Measurements from ENCODE around the gene KHDRBS1. TPM values are rescaled to one million over a fixed set of nuclear protein-coding genes. Genes with fewer than 3 reads are reported as not detected.
A peak's percentile ranks its signal among the peaks of the same experiment; 100 is the strongest.
"Not testable (repeated sequence)": the region's sequence is repeated elsewhere in the genome, so short reads cannot be mapped to it uniquely, and the experiment has no call there.

Gene KHDRBS1
- polyA plus RNA-seq, 1 experiment = 76.2 TPM

DNA sequence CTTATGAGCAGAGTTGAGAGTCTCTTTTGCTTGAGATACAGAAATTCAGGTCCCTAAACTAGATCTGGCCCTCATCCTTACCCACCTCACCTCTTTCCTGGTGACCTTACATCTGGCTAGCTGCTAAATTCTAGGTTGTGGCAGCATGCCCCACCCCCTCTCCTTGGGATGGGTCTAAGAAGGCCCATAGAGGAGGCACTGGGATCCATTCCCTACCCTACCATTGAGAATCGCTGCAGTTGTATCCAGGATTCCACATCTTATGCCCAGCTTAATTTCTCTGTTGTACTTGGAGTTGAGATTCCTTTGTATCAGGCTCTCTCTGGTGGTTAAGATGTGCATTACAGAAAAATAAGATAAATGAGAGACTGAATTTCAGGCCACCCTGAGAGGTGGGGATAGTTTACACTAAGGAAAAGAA, 49.6 kb downstream of the KHDRBS1 start:
- peak overlapping the region; percentile 89 for H3K27ac ChIP-seq (ENCODE audit: low read depth, low read length)
- ChIA-PET POLR2A (interaction anchor here (0.5 to 1.7 kb wide), 6 partner anchors 10 to 148 kb away, joined by 3 to 12 read pairs (median 4); partner anchors contain the start of genes PTP4A2 and TMEM39B), CTCF (interaction anchor here (0.6 to 2.3 kb wide), 26 partner anchors 9 to 298 kb away, joined by 3 to 12 read pairs (median 3); partner anchors contain the start of genes SPOCD1 and TMEM39B)
- peak; percentile 38 for DNase-seq (ENCODE audit: low read depth, low spot score)
- TF ChIP-seq, protein P1, sequence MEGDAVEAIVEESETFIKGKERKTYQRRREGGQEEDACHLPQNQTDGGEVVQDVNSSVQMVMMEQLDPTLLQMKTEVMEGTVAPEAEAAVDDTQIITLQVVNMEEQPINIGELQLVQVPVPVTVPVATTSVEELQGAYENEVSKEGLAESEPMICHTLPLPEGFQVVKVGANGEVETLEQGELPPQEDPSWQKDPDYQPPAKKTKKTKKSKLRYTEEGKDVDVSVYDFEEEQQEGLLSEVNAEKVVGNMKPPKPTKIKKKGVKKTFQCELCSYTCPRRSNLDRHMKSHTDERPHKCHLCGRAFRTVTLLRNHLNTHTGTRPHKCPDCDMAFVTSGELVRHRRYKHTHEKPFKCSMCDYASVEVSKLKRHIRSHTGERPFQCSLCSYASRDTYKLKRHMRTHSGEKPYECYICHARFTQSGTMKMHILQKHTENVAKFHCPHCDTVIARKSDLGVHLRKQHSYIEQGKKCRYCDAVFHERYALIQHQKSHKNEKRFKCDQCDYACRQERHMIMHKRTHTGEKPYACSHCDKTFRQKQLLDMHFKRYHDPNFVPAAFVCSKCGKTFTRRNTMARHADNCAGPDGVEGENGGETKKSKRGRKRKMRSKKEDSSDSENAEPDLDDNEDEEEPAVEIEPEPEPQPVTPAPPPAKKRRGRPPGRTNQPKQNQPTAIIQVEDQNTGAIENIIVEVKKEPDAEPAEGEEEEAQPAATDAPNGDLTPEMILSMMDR (IDR thresholded peaks at IDR 0.05; ENCODE audit: low read depth, low read length) = peak; percentile 67
- H3K9me3 ChIP-seq (ENCODE audit: control insufficient read depth, insufficient read depth, low read length) = no peaks in the 10 kb centered on the region
- H3K4me3 ChIP-seq (ENCODE audit: low read depth, low read length) = no peak overlapping the region
- no peaks in the 10 kb centered on the region for H3K27me3 ChIP-seq (ENCODE audit: control insufficient read depth, insufficient read depth, low read length)

DNA sequence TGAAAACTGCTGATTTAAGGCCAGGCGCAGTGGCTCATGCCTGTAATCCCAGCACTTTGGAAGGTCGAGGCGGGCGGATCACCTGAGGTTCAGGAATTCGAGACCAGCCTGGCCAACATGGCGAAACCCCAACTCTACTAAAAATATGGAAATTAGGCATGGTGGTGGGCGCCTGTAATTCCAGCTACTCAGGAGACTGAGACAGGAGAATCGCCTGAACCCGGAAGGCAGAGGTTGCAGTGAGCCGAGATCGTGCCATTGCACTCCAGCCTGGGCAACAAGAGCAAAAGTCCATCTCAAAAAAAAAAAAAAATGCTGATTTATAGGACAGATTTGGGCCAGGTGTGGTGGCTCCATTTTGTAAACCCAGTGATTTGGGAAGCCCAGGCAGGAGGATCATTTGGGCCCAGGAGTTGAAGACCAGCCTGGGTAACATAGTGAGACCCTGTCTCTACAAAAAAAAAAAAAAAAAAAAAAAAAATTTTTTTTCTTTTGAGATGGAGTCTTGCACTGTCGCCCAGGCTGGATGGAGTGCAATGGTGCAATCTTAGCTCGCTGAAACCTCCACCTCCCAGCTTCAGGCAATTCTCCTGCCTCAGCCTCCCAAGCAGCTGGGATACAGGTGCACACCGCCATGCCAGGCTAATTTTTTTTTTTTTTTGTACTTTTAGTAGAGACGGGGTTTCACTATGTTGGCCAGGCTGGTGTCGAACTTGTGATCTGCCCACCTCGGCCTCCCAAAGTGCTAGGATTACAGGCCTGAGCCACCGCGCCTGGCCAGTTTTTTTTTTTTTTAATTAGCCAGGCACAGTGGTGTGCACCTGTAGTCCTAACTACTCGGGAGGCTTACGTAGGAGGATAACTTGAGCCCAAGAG, 52.2 kb downstream of the KHDRBS1 start:
- ChIA-PET CTCF (interaction anchor here (0.6 kb wide), 1 partner anchor 277 kb away, joined by 4 read pairs; no protein-coding TSS in a partner anchor), POLR2A (interaction anchor here (0.6 to 0.7 kb wide), 3 partner anchors 29 to 140 kb away, joined by 3 to 4 read pairs (median 3); no protein-coding TSS in a partner anchor)
- DNase-seq (ENCODE audit: low read depth, low spot score); H3K27me3 ChIP-seq (ENCODE audit: control insufficient read depth, insufficient read depth, low read length); H3K27ac ChIP-seq (ENCODE audit: low read depth, low read length); H3K9me3 ChIP-seq (ENCODE audit: control insufficient read depth, insufficient read depth, low read length); H3K4me3 ChIP-seq (ENCODE audit: low read depth, low read length): not testable (repeated sequence)

DNA sequence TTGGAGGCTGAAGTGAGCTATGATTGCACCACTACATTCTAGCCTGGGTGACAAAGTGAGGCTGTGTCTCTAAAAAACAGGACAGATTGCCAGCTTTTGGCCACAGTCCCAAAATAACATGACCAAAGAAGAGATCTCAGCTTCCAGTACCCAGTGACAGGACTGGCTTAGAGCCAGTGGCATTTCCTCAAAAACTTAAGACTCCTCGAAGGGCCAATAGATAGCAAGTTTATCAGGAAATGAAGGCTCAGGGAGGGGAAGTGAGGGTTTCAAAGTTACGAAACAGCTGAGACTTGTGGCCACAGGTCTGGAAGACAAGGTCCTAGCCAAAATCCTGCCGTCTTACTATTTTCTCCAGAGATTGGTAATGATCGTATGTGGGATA, 52.8 kb downstream of the KHDRBS1 start:
- POLR2A ChIA-PET = interaction anchor here (0.6 to 0.7 kb wide), 3 partner anchors 30 to 637 kb away, joined by 3 to 5 read pairs (median 4); no protein-coding TSS in a partner anchor
- no peak overlapping the region for H3K27ac ChIP-seq (ENCODE audit: low read depth, low read length)
- no peaks in the 10 kb centered on the region for H3K9me3 ChIP-seq (ENCODE audit: control insufficient read depth, insufficient read depth, low read length)
- no peak overlapping the region for H3K4me3 ChIP-seq (ENCODE audit: low read depth, low read length)
- CTCF ChIA-PET = interaction anchor here (0.6 kb wide), 1 partner anchor 277 kb away, joined by 4 read pairs; no protein-coding TSS in a partner anchor
- H3K27me3 ChIP-seq (ENCODE audit: control insufficient read depth, insufficient read depth, low read length) = no peaks in the 10 kb centered on the region
- DNase-seq (ENCODE audit: low read depth, low spot score) = no peak
- TF ChIP-seq, protein P1 (IDR thresholded peaks at IDR 0.05; ENCODE audit: low read depth, low read length) = no peak

DNA sequence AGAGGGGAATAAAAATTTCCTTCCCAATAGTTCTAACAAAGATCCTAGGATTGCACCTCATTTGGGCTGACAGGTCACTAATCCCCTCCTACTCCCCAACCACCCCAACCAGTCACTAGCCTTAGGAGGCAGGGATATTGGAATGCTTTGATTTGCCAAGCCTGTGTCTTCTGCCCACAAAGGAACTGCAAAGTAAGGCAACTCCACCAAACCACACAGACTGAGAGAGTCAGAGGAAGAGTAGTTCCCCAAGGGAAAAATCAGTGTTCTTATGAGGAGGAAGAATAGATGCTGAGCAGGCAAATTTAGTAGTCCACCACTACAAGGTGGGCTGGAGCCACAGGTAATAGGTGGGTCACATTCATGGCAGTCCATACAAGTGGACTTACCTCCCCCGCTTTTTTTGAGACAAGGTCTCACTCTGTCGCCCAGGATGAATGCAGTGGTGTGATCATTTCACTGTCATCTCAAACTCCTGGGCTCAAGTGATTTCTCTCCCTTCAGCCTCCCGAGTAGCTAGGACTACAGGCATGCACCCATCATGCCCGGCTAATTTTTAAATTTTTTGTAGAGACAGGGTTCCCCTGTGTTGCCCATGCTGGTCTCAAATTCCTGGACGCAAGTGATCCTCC, 55.4 kb downstream of the KHDRBS1 start:
- ChIA-PET POLR2A (interaction anchor here (0.7 to 0.8 kb wide), 2 partner anchors 15 to 113 kb away, joined by 3 to 4 read pairs; no protein-coding TSS in a partner anchor), CTCF (interaction anchor here (0.7 kb wide), 1 partner anchor 47 kb away, joined by 3 read pairs; no protein-coding TSS in a partner anchor)
- Histone ChIP-seq H3K27me3 (ENCODE audit: control insufficient read depth, insufficient read depth, low read length) (no peaks in the 10 kb centered on the region), H3K4me3 (ENCODE audit: low read depth, low read length) (no peak overlapping the region), H3K27ac (ENCODE audit: low read depth, low read length) (no peak overlapping the region), H3K9me3 (ENCODE audit: control insufficient read depth, insufficient read depth, low read length) (no peaks in the 10 kb centered on the region)
- DNase-seq (ENCODE audit: low read depth, low spot score) = no peak
- TF ChIP-seq, protein P1 (IDR thresholded peaks at IDR 0.05; ENCODE audit: low read depth, low read length) = no peak

Measured in AG04450 (cell line).